ENCODE results near the gene STT3B. TPM values are rescaled to one million over a fixed set of nuclear protein-coding genes. Genes with fewer than 3 reads are reported as not detected.

STT3B gene
- total and polyA plus RNA-seq, 4 experiments from 2014 or later: 145 to 183 (median 159) TPM

DNA sequence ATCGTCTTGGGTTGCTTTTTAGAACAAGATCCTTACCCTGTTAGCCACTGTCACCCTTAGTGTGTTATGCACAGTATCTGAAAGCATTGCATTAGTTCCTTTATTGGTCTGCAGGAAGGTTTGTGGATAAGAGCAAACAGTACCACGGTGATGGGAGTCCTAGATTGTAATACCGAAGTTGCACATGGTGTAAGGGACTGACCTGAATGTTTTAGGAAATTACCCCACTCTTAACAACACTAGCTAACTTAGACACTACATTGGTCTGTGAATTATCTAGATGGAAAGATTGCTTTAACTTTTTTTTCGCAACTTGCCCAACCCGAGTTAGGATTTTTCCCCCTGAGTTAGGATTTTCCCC, 1.3 kb downstream of the STT3B start:
- Histone ChIP-seq H3K36me3 (ENCODE audit: insufficient read depth, low read length) (no peaks in the 10 kb centered on the region), H3K4me3 (ENCODE audit: low read length in 2 of 2) (peak overlapping the region; percentile 70 to 84), H3K27me3 (ENCODE audit: insufficient read depth, low read length) (no peaks in the 10 kb centered on the region), H3K4me1 (ENCODE audit: insufficient read depth, low read length) (peaks cover 50% of the 10 kb centered on the region), H3K9me3 (ENCODE audit: control insufficient read depth in 1 of 2, low read length in 2 of 2) (no peaks in the 10 kb centered on the region), H3K27ac (ENCODE audit: low read depth, low read length) (peak overlapping the region; percentile 88)
- Mint-ChIP-seq H3K9me3 (no peaks in the 10 kb centered on the region), H3K27me3 (no peaks in the 10 kb centered on the region), H3K4me1 (peaks cover 25 to 53% (median 35%) of the 10 kb centered on the region in 4 donors), H3K4me3 (peak overlapping the region; percentile 97 to 99 (median 99)), H3K36me3 (peaks cover 7 to 27% of the 10 kb centered on the region in 2 donors), H3K27ac (peak overlapping the region in 6 of 7 donors; percentile 95 to 98 (median 97))
- intact Hi-C loops (cut with micrococcal nuclease): loop anchor here (1.0 to 10.0 kb wide), 7 partner anchors 9 to 971 kb away; partner anchors contain the start of gene CMTM6
- POLR2A ChIA-PET (ENCODE audit: partially characterized antibody): interaction anchor here (1.0 to 4.8 kb wide), 18 partner anchors 7 to 911 kb away, joined by 3 to 187 read pairs (median 13); no protein-coding TSS in a partner anchor
- DNase-seq: peak in 4 of 5 donors; percentile 20 to 46 (median 26)
- CTCF ChIA-PET (ENCODE audit: partially characterized antibody): interaction anchor here (0.6 to 4.1 kb wide), 10 partner anchors 10 to 311 kb away, joined by 3 to 22 read pairs (median 8); no protein-coding TSS in a partner anchor

- Mint-ChIP-seq H3K4me3 (peak overlapping the region; percentile 80 to 99 (median 99)), H3K4me1 (peaks cover 41 to 73% (median 55%) of the 10 kb centered on the region in 4 donors), H3K27ac (peak overlapping the region in 6 of 7 donors; percentile 5 to 86 (median 62)), H3K27me3 (no peaks in the 10 kb centered on the region), H3K36me3 (peaks cover 7 to 32% of the 10 kb centered on the region in 2 donors), H3K9me3 (no peaks in the 10 kb centered on the region)
- intact Hi-C loops (cut with micrococcal nuclease): loop anchor here (10.0 kb wide), 3 partner anchors 562 to 968 kb away; partner anchors contain the start of gene CMTM6
- Histone ChIP-seq H3K4me3 (ENCODE audit: low read length in 2 of 2) (peak overlapping the region; percentile 4 to 38), H3K36me3 (ENCODE audit: insufficient read depth, low read length) (no peaks in the 10 kb centered on the region), H3K27ac (ENCODE audit: low read depth, low read length) (peak overlapping the region; percentile 12), H3K9me3 (ENCODE audit: control insufficient read depth in 1 of 2, low read length in 2 of 2) (no peaks in the 10 kb centered on the region), H3K4me1 (ENCODE audit: insufficient read depth, low read length) (peaks cover 60% of the 10 kb centered on the region), H3K27me3 (ENCODE audit: insufficient read depth, low read length) (no peaks in the 10 kb centered on the region)
- POLR2A ChIA-PET (ENCODE audit: partially characterized antibody): interaction anchor here (0.6 to 2.4 kb wide), 3 partner anchors 9 to 74 kb away, joined by 5 to 10 read pairs (median 9); no protein-coding TSS in a partner anchor
- CTCF ChIA-PET (ENCODE audit: partially characterized antibody): interaction anchor here (1.1 to 3.8 kb wide), 5 partner anchors 10 to 58 kb away, joined by 3 to 14 read pairs (median 7); no protein-coding TSS in a partner anchor
- no peak for DNase-seq
Observed at GRCh38 chr3:31536497-31536896, 3.8 kb downstream of the STT3B start.

DNA sequence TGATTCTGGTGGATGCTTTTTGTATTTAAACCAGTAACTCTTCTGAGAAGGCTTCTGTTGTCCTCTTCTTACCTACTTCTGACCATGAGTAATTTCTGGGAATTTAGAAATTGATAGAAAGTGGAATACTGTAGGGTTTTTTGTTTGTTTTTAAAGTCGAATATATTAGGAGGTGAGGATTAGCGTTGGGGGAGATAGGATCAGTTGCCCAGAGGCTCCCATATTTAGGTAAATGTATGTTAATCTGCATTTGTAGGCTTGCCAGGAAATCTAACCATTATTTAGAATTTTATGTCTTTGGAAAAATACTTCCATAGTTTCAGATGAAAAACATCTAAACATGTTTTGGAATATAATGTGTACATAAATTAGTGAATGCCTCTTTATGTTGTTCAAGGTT, 6.1 kb downstream of the STT3B start:
- Mint-ChIP-seq H3K4me1 (peaks cover 53 to 86% (median 73%) of the 10 kb centered on the region in 4 donors), H3K9me3 (no peaks in the 10 kb centered on the region), H3K36me3 (peaks cover 14 to 32% of the 10 kb centered on the region in 2 donors), H3K27me3 (no peaks in the 10 kb centered on the region), H3K4me3 (peak overlapping the region; percentile 52 to 99 (median 89)), H3K27ac (peak overlapping the region in 5 of 7 donors; percentile 3 to 89 (median 62))
- no peaks in the 10 kb centered on the region for H3K9me3 ChIP-seq (ENCODE audit: control insufficient read depth in 1 of 2, low read length in 2 of 2)
- H3K4me1 ChIP-seq (ENCODE audit: insufficient read depth, low read length): peaks cover 83% of the 10 kb centered on the region
- DNase-seq: no peak
- intact Hi-C loops (cut with micrococcal nuclease): loop anchor here (10.0 kb wide), 3 partner anchors 564 to 966 kb away; partner anchors contain the start of gene CMTM6
- ChIA-PET CTCF (ENCODE audit: partially characterized antibody) (interaction anchor here (1.1 to 1.8 kb wide), 2 partner anchors 12 to 16 kb away, joined by 3 to 7 read pairs; no protein-coding TSS in a partner anchor), POLR2A (ENCODE audit: partially characterized antibody) (no interaction called here)
- H3K27me3 ChIP-seq (ENCODE audit: insufficient read depth, low read length): no peaks in the 10 kb centered on the region
- no peak overlapping the region for H3K27ac ChIP-seq (ENCODE audit: low read depth, low read length)
- peak overlapping the region in 1 of 2 donors; percentile 2 for H3K4me3 ChIP-seq (ENCODE audit: low read length in 2 of 2)
- no peaks in the 10 kb centered on the region for H3K36me3 ChIP-seq (ENCODE audit: insufficient read depth, low read length)

DNA sequence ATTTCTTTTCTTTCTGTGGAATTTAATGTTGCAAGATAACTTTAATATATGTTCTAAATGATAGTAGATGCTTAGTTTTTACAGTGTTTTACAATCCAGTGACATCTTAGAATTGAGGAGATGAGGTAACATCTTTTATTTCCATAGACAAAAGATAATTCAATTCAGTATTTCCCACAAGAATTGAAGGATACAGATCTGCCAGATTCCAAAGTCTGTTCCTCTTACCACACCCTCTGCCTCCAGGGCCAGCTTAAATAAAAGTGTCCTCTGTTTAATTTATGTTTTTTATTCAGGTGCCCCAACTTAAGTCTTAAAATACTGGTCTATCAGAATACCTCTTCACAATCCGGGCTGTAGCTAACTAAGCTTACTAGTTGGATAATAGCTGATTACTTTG, 6.5 kb downstream of the STT3B start:
- H3K27ac Mint-ChIP-seq: peak overlapping the region in 5 of 7 donors; percentile 7 to 84 (median 39)
- ChIA-PET POLR2A (ENCODE audit: partially characterized antibody) (interaction anchor here (1.1 to 3.9 kb wide), 3 partner anchors 7 to 325 kb away, joined by 3 to 18 read pairs (median 7); partner anchors contain the start of gene STT3B), CTCF (ENCODE audit: partially characterized antibody) (interaction anchor here (0.8 to 2.3 kb wide), 6 partner anchors 8 to 77 kb away, joined by 3 to 7 read pairs (median 4); no protein-coding TSS in a partner anchor)
- H3K4me1 Mint-ChIP-seq: peaks cover 55 to 86% (median 76%) of the 10 kb centered on the region in 4 donors
- Histone ChIP-seq H3K27ac (ENCODE audit: low read depth, low read length) (no peak overlapping the region), H3K9me3 (ENCODE audit: control insufficient read depth in 1 of 2, low read length in 2 of 2) (no peaks in the 10 kb centered on the region), H3K36me3 (ENCODE audit: insufficient read depth, low read length) (no peaks in the 10 kb centered on the region), H3K4me3 (ENCODE audit: low read length in 2 of 2) (no peak overlapping the region), H3K27me3 (ENCODE audit: insufficient read depth, low read length) (no peaks in the 10 kb centered on the region), H3K4me1 (ENCODE audit: insufficient read depth, low read length) (peaks cover 88% of the 10 kb centered on the region)
- H3K4me3 Mint-ChIP-seq: peak overlapping the region in 7 of 8 donors; percentile 41 to 99 (median 65)
- no peaks in the 10 kb centered on the region for H3K9me3 Mint-ChIP-seq
- no peaks in the 10 kb centered on the region for H3K27me3 Mint-ChIP-seq
- intact Hi-C loops (cut with micrococcal nuclease): loop anchor here (10.0 kb wide), 3 partner anchors 564 to 966 kb away; partner anchors contain the start of gene CMTM6
- H3K36me3 Mint-ChIP-seq: peaks cover 14 to 28% of the 10 kb centered on the region in 2 donors
- DNase-seq: no peak

DNA sequence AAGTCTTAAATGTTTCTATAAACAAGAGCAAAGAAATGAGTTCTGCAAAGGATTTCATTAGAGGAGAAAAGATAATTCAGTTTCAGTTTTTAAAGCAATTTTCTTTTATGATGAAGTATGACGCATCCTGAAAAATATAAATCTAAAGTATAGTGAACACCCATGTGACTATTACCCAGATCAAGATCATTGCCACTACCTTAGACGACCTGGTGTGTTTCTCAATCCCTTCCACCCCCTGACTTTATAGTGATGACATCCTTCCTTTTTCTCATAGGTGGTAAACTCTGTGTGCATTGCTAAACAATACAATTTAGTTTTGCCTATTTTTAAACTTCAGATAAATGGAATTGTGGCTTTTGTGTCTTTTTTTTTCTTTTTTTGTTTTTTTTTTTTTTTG, 8.4 kb downstream of the STT3B start:
- Histone ChIP-seq H3K27ac (ENCODE audit: low read depth, low read length) (no peak overlapping the region), H3K27me3 (ENCODE audit: insufficient read depth, low read length) (no peaks in the 10 kb centered on the region), H3K36me3 (ENCODE audit: insufficient read depth, low read length) (no peaks in the 10 kb centered on the region), H3K4me1 (ENCODE audit: insufficient read depth, low read length) (peaks cover 100% of the 10 kb centered on the region), H3K9me3 (ENCODE audit: control insufficient read depth in 1 of 2, low read length in 2 of 2) (no peaks in the 10 kb centered on the region), H3K4me3 (ENCODE audit: low read length in 2 of 2) (no peak overlapping the region)
- Mint-ChIP-seq H3K4me1 (peaks cover 66 to 94% (median 85%) of the 10 kb centered on the region in 4 donors), H3K27me3 (no peaks in the 10 kb centered on the region), H3K36me3 (peaks cover 14 to 24% of the 10 kb centered on the region in 2 donors), H3K4me3 (peak overlapping the region in 7 of 8 donors; percentile 3 to 67 (median 23)), H3K9me3 (no peaks in the 10 kb centered on the region), H3K27ac (peak overlapping the region in 5 of 7 donors; percentile 1 to 76 (median 65))
- intact Hi-C loops (cut with micrococcal nuclease): no loop called here
- ChIA-PET CTCF (ENCODE audit: partially characterized antibody) (interaction anchor here (1.6 to 2.3 kb wide), 2 partner anchors 22 to 79 kb away, joined by 4 to 6 read pairs; no protein-coding TSS in a partner anchor), POLR2A (ENCODE audit: partially characterized antibody) (interaction anchor here (0.6 to 3.9 kb wide), 3 partner anchors 9 to 328 kb away, joined by 3 to 18 read pairs (median 3); partner anchors contain the start of gene STT3B)
- DNase-seq: peak in 4 of 5 donors; percentile 24 to 61 (median 26)

- H3K27me3 ChIP-seq (ENCODE audit: insufficient read depth, low read length): no peaks in the 10 kb centered on the region
- no peak overlapping the region for H3K4me3 ChIP-seq (ENCODE audit: low read length in 2 of 2)
- DNase-seq: no peak
- H3K4me3 Mint-ChIP-seq: peak overlapping the region in 6 of 8 donors; percentile 5 to 66 (median 22)
- H3K4me1 Mint-ChIP-seq: peaks cover 73 to 94% (median 87%) of the 10 kb centered on the region in 4 donors
- H3K27me3 Mint-ChIP-seq: no peaks in the 10 kb centered on the region
- no peaks in the 10 kb centered on the region for H3K36me3 ChIP-seq (ENCODE audit: insufficient read depth, low read length)
- ChIA-PET CTCF (ENCODE audit: partially characterized antibody) (no interaction called here), POLR2A (ENCODE audit: partially characterized antibody) (interaction anchor here (3.9 kb wide), 1 partner anchor 10 kb away, joined by 18 read pairs; the partner anchor contains the start of gene STT3B)
- H3K9me3 ChIP-seq (ENCODE audit: control insufficient read depth in 1 of 2, low read length in 2 of 2): no peaks in the 10 kb centered on the region
- H3K27ac Mint-ChIP-seq: peak overlapping the region in 4 of 7 donors; percentile 17 to 70 (median 48)
- peaks cover 100% of the 10 kb centered on the region for H3K4me1 ChIP-seq (ENCODE audit: insufficient read depth, low read length)
- intact Hi-C loops (cut with micrococcal nuclease): no loop called here
- no peaks in the 10 kb centered on the region for H3K9me3 Mint-ChIP-seq
- H3K27ac ChIP-seq (ENCODE audit: low read depth, low read length): no peak overlapping the region
- peaks cover 14 to 24% of the 10 kb centered on the region in 2 donors for H3K36me3 Mint-ChIP-seq
Observed at GRCh38 chr3:31542246-31542645, 9.5 kb downstream of the STT3B start.

DNA sequence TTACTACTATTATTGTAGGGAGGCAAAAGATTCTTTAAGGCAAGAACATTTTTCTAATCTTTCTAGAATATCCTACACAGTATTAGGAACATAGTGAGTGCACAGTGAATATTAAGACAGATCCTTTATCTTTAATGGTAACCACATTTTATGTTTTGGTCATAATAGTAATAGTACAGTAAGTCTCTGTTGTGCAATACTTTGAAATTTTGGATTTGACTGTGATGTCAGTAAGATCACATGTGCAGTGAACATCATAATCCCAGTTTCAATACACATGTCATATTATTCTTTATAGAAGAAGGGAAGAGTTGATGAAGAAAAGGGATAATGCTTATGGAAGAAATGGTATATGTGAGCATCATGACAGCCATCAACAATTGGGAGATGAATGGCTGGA, 10.7 kb downstream of the STT3B start:
- ChIA-PET CTCF (ENCODE audit: partially characterized antibody) (interaction anchor here (3.2 kb wide), 1 partner anchor 11 kb away, joined by 21 read pairs; the partner anchor contains the start of gene STT3B), POLR2A (ENCODE audit: partially characterized antibody) (no interaction called here)
- Histone ChIP-seq H3K4me3 (ENCODE audit: low read length in 2 of 2) (no peak overlapping the region), H3K36me3 (ENCODE audit: insufficient read depth, low read length) (no peaks in the 10 kb centered on the region), H3K9me3 (ENCODE audit: control insufficient read depth in 1 of 2, low read length in 2 of 2) (no peaks in the 10 kb centered on the region), H3K4me1 (ENCODE audit: insufficient read depth, low read length) (peaks cover 99% of the 10 kb centered on the region), H3K27ac (ENCODE audit: low read depth, low read length) (no peak overlapping the region), H3K27me3 (ENCODE audit: insufficient read depth, low read length) (no peaks in the 10 kb centered on the region)
- no peak for DNase-seq
- Mint-ChIP-seq H3K4me1 (peaks cover 73 to 94% (median 86%) of the 10 kb centered on the region in 4 donors), H3K27ac (peak overlapping the region in 5 of 7 donors; percentile 9 to 85 (median 43)), H3K27me3 (no peaks in the 10 kb centered on the region), H3K36me3 (peaks cover 7 to 18% of the 10 kb centered on the region in 2 donors), H3K4me3 (peak overlapping the region in 4 of 8 donors; percentile 23 to 65 (median 51)), H3K9me3 (no peaks in the 10 kb centered on the region)
- intact Hi-C loops (cut with micrococcal nuclease): loop anchor here (1.0 kb wide), 1 partner anchor 9 kb away; no protein-coding TSS in a partner anchor
